Dendritic cell treated with granulocyte-macrophage colony-stimulating factor and Interleukin-4, amounts not matched to agents 40 ng/mL and 50 ng/mL, for 4 days (primary cell): ENCODE measurements around the gene PWWP2B.
"Not testable (repeated sequence)": the region's sequence is repeated elsewhere in the genome, so short reads cannot be mapped to it uniquely, and the experiment has no call there.

ENCODE experiments used
- H3K27ac Mint-ChIP-seq: one replicate; pipeline ENCODE4 v1.8.0; 2022; ENCODE audit warnings: mild to moderate bottlenecking, mixed read lengths
- H3K27me3 Mint-ChIP-seq: one replicate; pipeline ENCODE4 v1.8.0; 2022; ENCODE audit warnings: mild to moderate bottlenecking, mixed read lengths
- H3K36me3 Mint-ChIP-seq: one replicate; pipeline ENCODE4 v1.8.0; 2022; ENCODE audit warnings: low read depth, mixed read lengths
- H3K4me1 Mint-ChIP-seq: one replicate; pipeline ENCODE4 v1.8.0; 2022; ENCODE audit warnings: low read depth, mixed read lengths
- H3K4me3 Mint-ChIP-seq: one replicate; pipeline ENCODE4 v1.8.0; 2022; ENCODE audit warnings: mild to moderate bottlenecking, moderate library complexity, mixed read lengths
- H3K9me3 Mint-ChIP-seq: one replicate; pipeline ENCODE4 v1.8.0; 2022; ENCODE audit warnings: mixed read lengths
- intact Hi-C: fragments of 100-400 bp; cut with micrococcal nuclease; formaldehyde crosslinking; loops from one replicate; pipeline ENCODE4 v1.15.0; 2022

Gene PWWP2B

GRCh38 chr10:132433671-132434340, 36.8 kb downstream of the PWWP2B start:
- H3K4me3 Mint-ChIP-seq: no peak overlapping the region
- H3K27me3 Mint-ChIP-seq: no peaks in the 10 kb centered on the region
- peak overlapping the region; percentile 55 for H3K27ac Mint-ChIP-seq
- peaks cover 12% of the 10 kb centered on the region for H3K4me1 Mint-ChIP-seq
- intact Hi-C loops: no loop called here
- no peaks in the 10 kb centered on the region for H3K9me3 Mint-ChIP-seq
- H3K36me3 Mint-ChIP-seq: no peaks in the 10 kb centered on the region

GRCh38 chr10:132434405-132435005, 37.5 kb downstream of the PWWP2B start:
- H3K4me3 Mint-ChIP-seq: peak overlapping the region; percentile 10
- H3K27me3 Mint-ChIP-seq: no peaks in the 10 kb centered on the region
- H3K4me1 Mint-ChIP-seq: peaks cover 15% of the 10 kb centered on the region
- H3K27ac Mint-ChIP-seq: peak overlapping the region; percentile 55
- H3K36me3 Mint-ChIP-seq: no peaks in the 10 kb centered on the region
- intact Hi-C loops: no loop called here
- H3K9me3 Mint-ChIP-seq: no peaks in the 10 kb centered on the region

GRCh38 chr10:132435320-132435719, 38.3 kb downstream of the PWWP2B start:
- H3K27ac Mint-ChIP-seq, H3K4me1 Mint-ChIP-seq, intact Hi-C loops, H3K4me3 Mint-ChIP-seq, H3K9me3 Mint-ChIP-seq, H3K27me3 Mint-ChIP-seq, H3K36me3 Mint-ChIP-seq: not testable (repeated sequence)

- H3K4me1 Mint-ChIP-seq, H3K27me3 Mint-ChIP-seq, H3K9me3 Mint-ChIP-seq, intact Hi-C loops, H3K36me3 Mint-ChIP-seq, H3K27ac Mint-ChIP-seq, H3K4me3 Mint-ChIP-seq: not testable (repeated sequence)
Measured at GRCh38 chr10:132436096-132436495, 39.1 kb downstream of the PWWP2B start.

- no peaks in the 10 kb centered on the region for H3K27me3 Mint-ChIP-seq
- H3K4me3 Mint-ChIP-seq: no peak overlapping the region
- H3K27ac Mint-ChIP-seq: no peak overlapping the region
- no peaks in the 10 kb centered on the region for H3K9me3 Mint-ChIP-seq
- intact Hi-C loops: no loop called here
- peaks cover 8% of the 10 kb centered on the region for H3K4me1 Mint-ChIP-seq
- H3K36me3 Mint-ChIP-seq: no peaks in the 10 kb centered on the region
Measured at GRCh38 chr10:132436861-132437410, 39.9 kb downstream of the PWWP2B start.

- intact Hi-C loops: no loop called here
Measured at GRCh38 chr10:132437541-132437950, 40.5 kb downstream of the PWWP2B start.

GRCh38 chr10:132438091-132439024, 41.4 kb downstream of the PWWP2B start:
- Mint-ChIP-seq H3K4me1 (peaks cover 16% of the 10 kb centered on the region), H3K27ac (peak overlapping the region; percentile 3), H3K4me3 (no peak overlapping the region), H3K9me3 (no peaks in the 10 kb centered on the region), H3K36me3 (no peaks in the 10 kb centered on the region), H3K27me3 (no peaks in the 10 kb centered on the region)
- intact Hi-C loops: no loop called here

More at GRCh38 chr10:132437541-132437950, 40.5 kb downstream of the PWWP2B start:
- Mint-ChIP-seq H3K27me3 (no peaks in the 10 kb centered on the region), H3K4me3 (no peak overlapping the region), H3K9me3 (no peaks in the 10 kb centered on the region), H3K36me3 (no peaks in the 10 kb centered on the region), H3K27ac (no peak overlapping the region), H3K4me1 (peaks cover 14% of the 10 kb centered on the region)

GRCh38 chr10:132439025-132439388, 42.0 kb downstream of the PWWP2B start:
- Mint-ChIP-seq H3K27ac (peak overlapping the region; percentile 3), H3K4me1 (peaks cover 16% of the 10 kb centered on the region), H3K36me3 (no peaks in the 10 kb centered on the region), H3K27me3 (no peaks in the 10 kb centered on the region), H3K9me3 (no peaks in the 10 kb centered on the region), H3K4me3 (no peak overlapping the region)
- intact Hi-C loops: no loop called here

GRCh38 chr10:132439424-132440163, 42.6 kb downstream of the PWWP2B start:
- no peak overlapping the region for H3K4me3 Mint-ChIP-seq
- intact Hi-C loops: no loop called here
- no peak overlapping the region for H3K27ac Mint-ChIP-seq

GRCh38 chr10:132440791-132441565, 44.0 kb downstream of the PWWP2B start:
- Mint-ChIP-seq H3K4me3 (no peak overlapping the region), H3K27me3 (no peaks in the 10 kb centered on the region), H3K4me1 (peaks cover 36% of the 10 kb centered on the region), H3K9me3 (no peaks in the 10 kb centered on the region), H3K27ac (no peak overlapping the region), H3K36me3 (no peaks in the 10 kb centered on the region)
- intact Hi-C loops: no loop called here

More at GRCh38 chr10:132439424-132440163, 42.6 kb downstream of the PWWP2B start:
- H3K36me3 Mint-ChIP-seq: no peaks in the 10 kb centered on the region
- H3K27me3 Mint-ChIP-seq: no peaks in the 10 kb centered on the region
- H3K4me1 Mint-ChIP-seq: peaks cover 22% of the 10 kb centered on the region
- no peaks in the 10 kb centered on the region for H3K9me3 Mint-ChIP-seq

GRCh38 chr10:132441818-132442524, 45.0 kb downstream of the PWWP2B start:
- no peaks in the 10 kb centered on the region for H3K27me3 Mint-ChIP-seq
- H3K36me3 Mint-ChIP-seq: no peaks in the 10 kb centered on the region
- H3K9me3 Mint-ChIP-seq: no peaks in the 10 kb centered on the region
- intact Hi-C loops: no loop called here
- peaks cover 46% of the 10 kb centered on the region for H3K4me1 Mint-ChIP-seq
- peak overlapping the region; percentile 70 for H3K27ac Mint-ChIP-seq
- no peak overlapping the region for H3K4me3 Mint-ChIP-seq

GRCh38 chr10:132442636-132443035, 45.6 kb downstream of the PWWP2B start:
- Mint-ChIP-seq H3K4me3 (no peak overlapping the region), H3K4me1 (peaks cover 53% of the 10 kb centered on the region), H3K27me3 (no peaks in the 10 kb centered on the region), H3K27ac (peak overlapping the region; percentile 70), H3K9me3 (no peaks in the 10 kb centered on the region), H3K36me3 (no peaks in the 10 kb centered on the region)
- intact Hi-C loops: no loop called here
